ENCODE results near the gene TMED10.

DNA sequence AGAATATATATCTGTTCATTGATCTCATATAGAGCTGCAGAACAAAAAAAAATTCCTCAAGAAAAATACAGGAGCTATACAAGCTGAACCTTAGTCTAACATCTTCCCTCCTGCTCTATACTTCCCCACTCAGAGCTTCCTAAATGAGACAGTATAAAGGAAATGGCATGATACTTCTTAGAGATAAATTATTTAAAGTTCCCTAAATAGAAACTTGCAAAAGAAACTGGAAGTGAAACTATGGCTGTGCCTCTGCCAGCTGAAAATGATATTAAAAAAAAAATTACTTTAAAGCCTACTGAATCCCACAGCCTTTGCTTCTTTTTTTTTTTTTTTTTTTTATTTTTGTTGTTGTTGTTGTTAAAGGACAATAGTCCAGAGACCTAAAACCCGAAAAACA, 37.9 kb downstream of the TMED10 start:
- TF ChIP-seq EP300 (IDR thresholded peaks at IDR 0.05; ENCODE audit: borderline replicate concordance) (no peak), YY1 (IDR thresholded peaks at IDR 0.05; ENCODE audit: low read depth) (no peak), MAX (IDR thresholded peaks at IDR 0.05) (no peak), EGR1 (IDR thresholded peaks at IDR 0.05) (no peak), TEAD4 (IDR thresholded peaks at IDR 0.05) (no peak), RAD21 (IDR thresholded peaks at IDR 0.05; ENCODE audit: low read depth) (no peak), USF1 (IDR thresholded peaks at IDR 0.05) (no peak)
- TF ChIP-seq, protein P1, sequence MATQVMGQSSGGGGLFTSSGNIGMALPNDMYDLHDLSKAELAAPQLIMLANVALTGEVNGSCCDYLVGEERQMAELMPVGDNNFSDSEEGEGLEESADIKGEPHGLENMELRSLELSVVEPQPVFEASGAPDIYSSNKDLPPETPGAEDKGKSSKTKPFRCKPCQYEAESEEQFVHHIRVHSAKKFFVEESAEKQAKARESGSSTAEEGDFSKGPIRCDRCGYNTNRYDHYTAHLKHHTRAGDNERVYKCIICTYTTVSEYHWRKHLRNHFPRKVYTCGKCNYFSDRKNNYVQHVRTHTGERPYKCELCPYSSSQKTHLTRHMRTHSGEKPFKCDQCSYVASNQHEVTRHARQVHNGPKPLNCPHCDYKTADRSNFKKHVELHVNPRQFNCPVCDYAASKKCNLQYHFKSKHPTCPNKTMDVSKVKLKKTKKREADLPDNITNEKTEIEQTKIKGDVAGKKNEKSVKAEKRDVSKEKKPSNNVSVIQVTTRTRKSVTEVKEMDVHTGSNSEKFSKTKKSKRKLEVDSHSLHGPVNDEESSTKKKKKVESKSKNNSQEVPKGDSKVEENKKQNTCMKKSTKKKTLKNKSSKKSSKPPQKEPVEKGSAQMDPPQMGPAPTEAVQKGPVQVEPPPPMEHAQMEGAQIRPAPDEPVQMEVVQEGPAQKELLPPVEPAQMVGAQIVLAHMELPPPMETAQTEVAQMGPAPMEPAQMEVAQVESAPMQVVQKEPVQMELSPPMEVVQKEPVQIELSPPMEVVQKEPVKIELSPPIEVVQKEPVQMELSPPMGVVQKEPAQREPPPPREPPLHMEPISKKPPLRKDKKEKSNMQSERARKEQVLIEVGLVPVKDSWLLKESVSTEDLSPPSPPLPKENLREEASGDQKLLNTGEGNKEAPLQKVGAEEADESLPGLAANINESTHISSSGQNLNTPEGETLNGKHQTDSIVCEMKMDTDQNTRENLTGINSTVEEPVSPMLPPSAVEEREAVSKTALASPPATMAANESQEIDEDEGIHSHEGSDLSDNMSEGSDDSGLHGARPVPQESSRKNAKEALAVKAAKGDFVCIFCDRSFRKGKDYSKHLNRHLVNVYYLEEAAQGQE (IDR thresholded peaks at IDR 0.05; ENCODE audit: low read depth), result no peak
